H1 (cell line): Measurements from ENCODE around the gene NOX5. TPM values are rescaled to one million over a fixed set of nuclear protein-coding genes. Genes with fewer than 3 reads are reported as not detected.

Source experiments
- CTCF ChIA-PET: fragments of 300-600 bp; sonication (Branson Sonifier 250); formaldehyde crosslinking; loops from one replicate; lab custom pipeline; 2021; ENCODE audit not compliant: partially characterized antibody; lab: Charles Lee
- POLR2A ChIA-PET: fragments of 300-600 bp; sonication (Branson Sonifier 250); formaldehyde crosslinking; loops from one replicate; lab custom pipeline; 2021; ENCODE audit warnings: inconsistent platforms; ENCODE audit not compliant: partially characterized antibody; lab: Charles Lee
- DNase-seq, 2 experiments: peaks; one replicate each; pipeline versions ENCODE4 v3.0.0 to v3.0.0-alpha.2; 2010 to 2022; ENCODE audit warnings: low spot score in 2 of 2, low read depth in 1 of 2, mixed read lengths in 1 of 2
- FAIRE-seq: peaks from 2 replicates; lab custom pipeline; 2011; peaks lifted over from hg19 to GRCh38; lab: Jason Lieb, UNC
- H2AFZ ChIP-seq: 2 replicates; pipeline ENCODE4 v1.8.1; 2012; ENCODE audit warnings: low read length, inconsistent platforms
- H2AK5ac ChIP-seq: 2 replicates; pipeline ENCODE4 v1.6.1; 2013; ENCODE audit warnings: low read depth, low read length
- H2BK120ac ChIP-seq: replicated peaks from 2 replicates; pipeline ENCODE3; 2013; ENCODE audit warnings: low read depth, low read length, inconsistent platforms
- H2BK12ac ChIP-seq: 2 replicates; pipeline ENCODE4 v1.6.1; 2013; ENCODE audit warnings: low read depth, low read length
- H2BK15ac ChIP-seq: 2 replicates; pipeline ENCODE4 v1.6.1; 2013; ENCODE audit warnings: low read length
- H2BK20ac ChIP-seq: 2 replicates; pipeline ENCODE4 v1.6.1; 2013; ENCODE audit warnings: low read length
- H2BK5ac ChIP-seq: 2 replicates; pipeline ENCODE4 v1.6.1; 2013; ENCODE audit warnings: low read depth, low read length
- H3K14ac ChIP-seq: 2 replicates; pipeline ENCODE4 v1.6.1; 2013; ENCODE audit warnings: inconsistent platforms; ENCODE audit not compliant: insufficient read length
- H3K18ac ChIP-seq: 2 replicates; pipeline ENCODE4 v1.6.1; 2013; ENCODE audit warnings: low read length; ENCODE audit errors: extremely low read depth
- H3K23ac ChIP-seq: 2 replicates; pipeline ENCODE4 v1.6.1; 2013; ENCODE audit warnings: inconsistent platforms; ENCODE audit not compliant: insufficient read length
- H3K23me2 ChIP-seq: 2 replicates; pipeline ENCODE4 v1.6.1; 2013; ENCODE audit warnings: low read depth, low read length
- H3K27ac ChIP-seq: 2 replicates; pipeline ENCODE4 v1.6.1; 2011; ENCODE audit warnings: low read depth, low read length, inconsistent platforms
- H3K27me3 ChIP-seq, 4 experiments: replicated peaks in 1 of 4; 1 replicate in 1 of 4; 2 replicates in 3 of 4; pipeline versions ENCODE4 v1.6.1 to v1.8.1; 2011 to 2013; ENCODE audit warnings: low read length in 3 of 4, mild to moderate bottlenecking in 3 of 4, inconsistent platforms in 2 of 4, mixed read lengths in 2 of 4, moderate library complexity in 1 of 4; ENCODE audit not compliant: control insufficient read depth in 3 of 4, insufficient read depth in 3 of 4; ENCODE audit errors: extremely low read depth in 1 of 4
- H3K36me3 ChIP-seq, 4 experiments: 2 replicates each; pipeline versions ENCODE4 v1.6.1 to v1.8.1; 2011 to 2013; ENCODE audit warnings: mild to moderate bottlenecking in 4 of 4, low read length in 3 of 4, moderate library complexity in 2 of 4, control low read depth in 1 of 4, inconsistent platforms in 1 of 4; ENCODE audit not compliant: insufficient read depth in 4 of 4, control insufficient read depth in 2 of 4
- H3K4ac ChIP-seq: replicated peaks from 2 replicates; pipeline ENCODE3; 2013; ENCODE audit warnings: low read length, low read depth, mixed read lengths, inconsistent platforms; ENCODE audit not compliant: insufficient read length
- H3K4me1 ChIP-seq, 4 experiments: replicated peaks in 1 of 4; 1 replicate in 1 of 4; 2 replicates in 3 of 4; pipeline versions ENCODE4 v1.6.1 to v1.8.1; 2011 to 2013; ENCODE audit warnings: low read length in 3 of 4, inconsistent platforms in 2 of 4, mixed read lengths in 1 of 4; ENCODE audit not compliant: insufficient read depth in 4 of 4, control insufficient read depth in 3 of 4
- H3K4me2 ChIP-seq, 2 experiments: 2 replicates each; pipeline versions ENCODE4 v1.6.1 to v1.8.1; 2011 to 2013; ENCODE audit warnings: low read depth in 2 of 2, low read length in 2 of 2, control low read depth in 1 of 2, inconsistent platforms in 1 of 2, mild to moderate bottlenecking in 1 of 2; ENCODE audit not compliant: insufficient read depth in 1 of 2
- H3K4me3 ChIP-seq, 4 experiments: fragments of 200-600, 300-600 bp in 1 of 4; sonication (generic), shearing (Covaris generic), sonication (Bioruptor Twin) in 1 of 4; 2 replicates each; pipeline versions ENCODE4 v1.5.1 to v1.8.1; 2011 to 2016; ENCODE audit warnings: low read length in 4 of 4, low read depth in 3 of 4, control low read depth in 2 of 4, inconsistent platforms in 2 of 4, mild to moderate bottlenecking in 2 of 4, mixed read lengths in 1 of 4, moderate library complexity in 1 of 4; ENCODE audit not compliant: insufficient read depth in 2 of 4; ENCODE audit errors: extremely low read depth in 1 of 4
- H3K56ac ChIP-seq: replicated peaks from 2 replicates; pipeline ENCODE3; 2013; ENCODE audit warnings: low read depth, mild to moderate bottlenecking, mixed read lengths, low read length, inconsistent platforms; ENCODE audit not compliant: insufficient read length
- H3K79me1 ChIP-seq: 2 replicates; pipeline ENCODE4 v1.6.1; 2013; ENCODE audit warnings: low read depth, low read length, control low read depth
- H3K79me2 ChIP-seq, 2 experiments: 2 replicates each; pipeline versions ENCODE4 v1.6.1 to v1.8.1; 2012 to 2013; ENCODE audit warnings: low read length in 2 of 2, mild to moderate bottlenecking in 2 of 2, inconsistent platforms in 1 of 2; ENCODE audit not compliant: insufficient read depth in 2 of 2, control insufficient read depth in 1 of 2
- H3K9ac ChIP-seq, 4 experiments: replicated peaks in 1 of 4; 1 replicate in 1 of 4; 2 replicates in 3 of 4; pipeline versions ENCODE4 v1.6.1 to v1.8.1; 2011 to 2013; ENCODE audit warnings: low read depth in 3 of 4, low read length in 3 of 4, control low read depth in 2 of 4, mild to moderate bottlenecking in 2 of 4, moderate library complexity in 2 of 4, inconsistent platforms in 1 of 4; ENCODE audit errors: extremely low read depth in 1 of 4
- H3K9me3 ChIP-seq, 2 experiments: 2 replicates each; pipeline versions ENCODE4 v1.6.1 to v1.8.1; 2012 to 2013; ENCODE audit warnings: mild to moderate bottlenecking in 2 of 2, moderate library complexity in 2 of 2, control low read depth in 1 of 2, inconsistent platforms in 1 of 2, low read depth in 1 of 2, low read length in 1 of 2, mixed read lengths in 1 of 2; ENCODE audit not compliant: insufficient read depth in 2 of 2
- H4K20me1 ChIP-seq, 2 experiments: replicated peaks in 1 of 2; 2 replicates each; pipeline versions ENCODE3 to v1.8.1; 2011 to 2013; ENCODE audit warnings: inconsistent platforms in 2 of 2, low read length in 2 of 2, mild to moderate bottlenecking in 1 of 2; ENCODE audit not compliant: insufficient read depth in 2 of 2, control insufficient read depth in 1 of 2
- H4K5ac ChIP-seq: 2 replicates; pipeline ENCODE4 v1.6.1; 2013; ENCODE audit warnings: low read length, low read depth, mixed read lengths, inconsistent platforms; ENCODE audit not compliant: insufficient read length
- H4K8ac ChIP-seq: 2 replicates; pipeline ENCODE4 v1.8.0; 2013; ENCODE audit warnings: mild to moderate bottlenecking, moderate library complexity, low read length, inconsistent platforms; ENCODE audit not compliant: insufficient read depth; ENCODE audit errors: extremely low read depth
- H4K91ac ChIP-seq: replicated peaks from 2 replicates; pipeline ENCODE3; 2013; ENCODE audit warnings: low read length, mixed read lengths, inconsistent platforms; ENCODE audit not compliant: insufficient read length
- ASH2L ChIP-seq: fragments of 200-600, 300-600 bp; sonication (generic); IDR thresholded peaks from one replicate; pipeline ENCODE4 v1.7.1; 2017; ENCODE audit warnings: low read length
- BRCA1 ChIP-seq: IDR thresholded peaks from 2 replicates; pipeline ENCODE4 v1.6.1; 2012; ENCODE audit warnings: low read depth, low read length, improper control_type of control experiment
- CHD1 ChIP-seq: IDR thresholded peaks from 2 replicates; pipeline ENCODE4 v1.6.1; 2012; ENCODE audit warnings: low read depth, low read length, improper control_type of control experiment
- CREB1 ChIP-seq: IDR thresholded peaks from 2 replicates; pipeline ENCODE4 v1.6.1; 2012; ENCODE audit warnings: inconsistent platforms
- JUN ChIP-seq: IDR thresholded peaks from 2 replicates; pipeline ENCODE4 v1.6.1; 2011; ENCODE audit warnings: low read depth, mild to moderate bottlenecking, improper control_type of control experiment, low read length
- TEAD4 ChIP-seq: IDR thresholded peaks from 2 replicates; pipeline ENCODE4 v1.6.1; 2012; ENCODE audit warnings: low read depth, low read length, inconsistent platforms, mixed read lengths
- WGBS, 2 experiments: shearing (Covaris generic) in 1 of 2; methylation state at CpG; one replicate each; pipeline versions ENCODE4 v1.1.6 to v1.1.7; 2013 to 2015; ENCODE audit warnings: low lambda C conversion rate in 2 of 2, mixed read lengths in 2 of 2, inconsistent platforms in 1 of 2, low coverage in 1 of 2, missing lambda C conversion rate in 1 of 2; ENCODE audit not compliant: insufficient replicate concordance in 2 of 2, insufficient coverage in 1 of 2, insufficient read length in 1 of 2; ENCODE audit errors: extremely low coverage in 1 of 2, missing lambda C conversion rate in 1 of 2; 5-methylcytosine and 5-hydroxymethylcytosine counted together
- polyA plus RNA-seq, 7 experiments: library from polyadenylated mRNA; depleted of rRNA in 3 of 7; stranded (reverse) in 5 of 7; unstranded in 2 of 7; fragments of >200 nt in 5 of 7; fragments of 200-250 nt in 2 of 7; gene quantifications; 1 replicate in 5 of 7; 2 replicates in 1 of 7; 4 replicates in 1 of 7; pipeline versions ENCODE4 v1.2.1 to v1.2.3, GENCODE V29; 2011 to 2013; ENCODE audit warnings: missing spikeins in 2 of 7, mixed read lengths in 2 of 7
- total RNA-seq: library from RNA; stranded (reverse); fragmentation: NEBNext Ultra II Directional; extraction: Animal tissue kit (Norgen Biotek cat#: 25700); gene quantifications from 2 replicates; pipeline ENCODE4 v1.2.1, GENCODE V29; 2021
- TF ChIP-seq, protein P1 (sequence below): IDR thresholded peaks from 2 replicates; pipeline ENCODE4 v1.6.1; 2011; ENCODE audit warnings: low read length, improper control_type of control experiment
- TF ChIP-seq, protein P2 (sequence below), 3 experiments: IDR thresholded peaks; 1 replicate in 2 of 3; 2 replicates in 1 of 3; pipeline versions ENCODE4 v1.5.1 to v1.6.1; 2011; ENCODE audit warnings: low read length in 3 of 3, mild to moderate bottlenecking in 3 of 3, inconsistent platforms in 2 of 3, low read depth in 1 of 3, moderate library complexity in 1 of 3; ENCODE audit not compliant: insufficient read depth in 1 of 3; ENCODE audit errors: control extremely low read depth in 1 of 3

Gene NOX5
- total and polyA plus RNA-seq, 2 of the 8 experiments (the other 6 are each of a cell fraction or from before 2014, with no cell fraction given): under 0.01 TPM; not detected in 1

- Histone ChIP-seq H4K20me1 (no peaks in the 10 kb centered on the region), H3K14ac (no peak overlapping the region), H3K4me3 (no peak overlapping the region), H3K79me1 (no peaks in the 10 kb centered on the region), H2BK5ac (no peak overlapping the region), H3K23me2 (no peaks in the 10 kb centered on the region), H3K27ac (no peak overlapping the region), H2AK5ac (no peak overlapping the region), H4K8ac (no peak overlapping the region), H3K4me1 (peaks cover 3 to 8% (median 5%) of the 10 kb centered on the region in 4 experiments), H3K56ac (no peak overlapping the region), H2BK15ac (no peak overlapping the region), H3K23ac (no peak overlapping the region), H3K4me2 (no peak overlapping the region), H3K4ac (no peak overlapping the region), H2BK20ac (no peak overlapping the region), H4K91ac (no peak overlapping the region), H3K27me3 (no peaks in the 10 kb centered on the region; a peak in 1 of 7 replicates), H3K18ac (no peak overlapping the region), H2BK120ac (no peak overlapping the region), H2AFZ (no peak overlapping the region), H2BK12ac (no peak overlapping the region; the same call in 1 of the 2 replicates), H3K36me3 (no peaks in the 10 kb centered on the region), H3K79me2 (no peaks in the 10 kb centered on the region), H3K9me3 (no peaks in the 10 kb centered on the region), H3K9ac (no peak overlapping the region), H4K5ac (no peak overlapping the region)
- 88% methylated on average over 10 of the region's 10 CpGs; no CpG with 5 or more reads in 1 of the 2 experiments for WGBS, 2 experiments
- FAIRE-seq: no peak
- POLR2A ChIA-PET: interaction anchor here (0.7 kb wide), 1 partner anchor 13 kb away, joined by 3 read pairs; no protein-coding TSS in a partner anchor
- DNase-seq: no peak
- TF ChIP-seq CHD1 (no peak), CREB1 (no peak), TEAD4 (no peak), BRCA1 (no peak), JUN (no peak), ASH2L (no peak)
- TF ChIP-seq, protein P1, sequence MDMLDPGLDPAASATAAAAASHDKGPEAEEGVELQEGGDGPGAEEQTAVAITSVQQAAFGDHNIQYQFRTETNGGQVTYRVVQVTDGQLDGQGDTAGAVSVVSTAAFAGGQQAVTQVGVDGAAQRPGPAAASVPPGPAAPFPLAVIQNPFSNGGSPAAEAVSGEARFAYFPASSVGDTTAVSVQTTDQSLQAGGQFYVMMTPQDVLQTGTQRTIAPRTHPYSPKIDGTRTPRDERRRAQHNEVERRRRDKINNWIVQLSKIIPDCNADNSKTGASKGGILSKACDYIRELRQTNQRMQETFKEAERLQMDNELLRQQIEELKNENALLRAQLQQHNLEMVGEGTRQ: no peak
- TF ChIP-seq, protein P2, sequence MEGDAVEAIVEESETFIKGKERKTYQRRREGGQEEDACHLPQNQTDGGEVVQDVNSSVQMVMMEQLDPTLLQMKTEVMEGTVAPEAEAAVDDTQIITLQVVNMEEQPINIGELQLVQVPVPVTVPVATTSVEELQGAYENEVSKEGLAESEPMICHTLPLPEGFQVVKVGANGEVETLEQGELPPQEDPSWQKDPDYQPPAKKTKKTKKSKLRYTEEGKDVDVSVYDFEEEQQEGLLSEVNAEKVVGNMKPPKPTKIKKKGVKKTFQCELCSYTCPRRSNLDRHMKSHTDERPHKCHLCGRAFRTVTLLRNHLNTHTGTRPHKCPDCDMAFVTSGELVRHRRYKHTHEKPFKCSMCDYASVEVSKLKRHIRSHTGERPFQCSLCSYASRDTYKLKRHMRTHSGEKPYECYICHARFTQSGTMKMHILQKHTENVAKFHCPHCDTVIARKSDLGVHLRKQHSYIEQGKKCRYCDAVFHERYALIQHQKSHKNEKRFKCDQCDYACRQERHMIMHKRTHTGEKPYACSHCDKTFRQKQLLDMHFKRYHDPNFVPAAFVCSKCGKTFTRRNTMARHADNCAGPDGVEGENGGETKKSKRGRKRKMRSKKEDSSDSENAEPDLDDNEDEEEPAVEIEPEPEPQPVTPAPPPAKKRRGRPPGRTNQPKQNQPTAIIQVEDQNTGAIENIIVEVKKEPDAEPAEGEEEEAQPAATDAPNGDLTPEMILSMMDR (IDR thresholded peaks at IDR 0.05; ENCODE audit: control extremely low read depth in 1 of 3, insufficient read depth in 1 of 3, low read depth in 1 of 3, low read length in 3 of 3): no peak
- CTCF ChIA-PET: interaction anchor here (0.5 to 5.6 kb wide), 6 partner anchors 10 to 251 kb away, joined by 3 to 70 read pairs (median 10); no protein-coding TSS in a partner anchor
These were observed 40.8 kb downstream of the NOX5 start for GRCh38 chr15:69055251-69055650.
